Measurements from ENCODE around the gene CIAO2B.

CIAO2B gene

GRCh38 chr16:66950971-66951790 lies 17.0 kb upstream of the CIAO2B start:
- no peak for TF ChIP-seq CTCF (IDR thresholded peaks at IDR 0.05; ENCODE audit: unreplicated experiment in 3 of 3)
- H3K4me1 Mint-ChIP-seq: no peaks in the 10 kb centered on the region
- H3K36me3 Mint-ChIP-seq (ENCODE audit: low read depth): peaks cover 3% of the 10 kb centered on the region
- no peak overlapping the region for H3K4me3 Mint-ChIP-seq
- peaks cover 15% of the 10 kb centered on the region for H3K27me3 Mint-ChIP-seq (ENCODE audit: low read depth)
- H3K9me3 Mint-ChIP-seq: peaks cover 7% of the 10 kb centered on the region
- no peak overlapping the region for H3K27ac Mint-ChIP-seq

GRCh38 chr16:66950437-66950836 lies 16.2 kb upstream of the CIAO2B start:
- H3K4me3 Mint-ChIP-seq: no peak overlapping the region
- no peaks in the 10 kb centered on the region for H3K4me1 Mint-ChIP-seq
- peaks cover 7% of the 10 kb centered on the region for H3K9me3 Mint-ChIP-seq
- H3K36me3 Mint-ChIP-seq (ENCODE audit: low read depth): peaks cover 3% of the 10 kb centered on the region
- no peak for TF ChIP-seq CTCF (IDR thresholded peaks at IDR 0.05; ENCODE audit: unreplicated experiment in 3 of 3)
- no peak overlapping the region for H3K27ac Mint-ChIP-seq
- H3K27me3 Mint-ChIP-seq (ENCODE audit: low read depth): peaks cover 12% of the 10 kb centered on the region

- no peak overlapping the region for H3K27ac Mint-ChIP-seq
These were observed 15.3 kb upstream of the CIAO2B start for GRCh38 chr16:66949472-66949871.

GRCh38 chr16:66948837-66949225 lies 14.6 kb upstream of the CIAO2B start:
- no peaks in the 10 kb centered on the region for H3K4me1 Mint-ChIP-seq
- H3K4me3 Mint-ChIP-seq: no peak overlapping the region
- peaks cover 4% of the 10 kb centered on the region for H3K27me3 Mint-ChIP-seq (ENCODE audit: low read depth)
- TF ChIP-seq CTCF (IDR thresholded peaks at IDR 0.05; ENCODE audit: unreplicated experiment in 3 of 3): no peak
- no peak overlapping the region for H3K27ac Mint-ChIP-seq
- H3K9me3 Mint-ChIP-seq: peaks cover 7% of the 10 kb centered on the region
- peaks cover 7% of the 10 kb centered on the region for H3K36me3 Mint-ChIP-seq (ENCODE audit: low read depth)

More at GRCh38 chr16:66949472-66949871, 15.3 kb upstream of the CIAO2B start:
- H3K9me3 Mint-ChIP-seq: peaks cover 7% of the 10 kb centered on the region
- H3K27me3 Mint-ChIP-seq (ENCODE audit: low read depth): peaks cover 8% of the 10 kb centered on the region
- H3K4me3 Mint-ChIP-seq: no peak overlapping the region
- TF ChIP-seq CTCF (IDR thresholded peaks at IDR 0.05; ENCODE audit: unreplicated experiment in 3 of 3): no peak
- H3K36me3 Mint-ChIP-seq (ENCODE audit: low read depth): peaks cover 3% of the 10 kb centered on the region
- no peaks in the 10 kb centered on the region for H3K4me1 Mint-ChIP-seq

GRCh38 chr16:66948134-66948836 lies 14.1 kb upstream of the CIAO2B start:
- Mint-ChIP-seq H3K36me3 (ENCODE audit: low read depth) (peaks cover 10% of the 10 kb centered on the region), H3K4me1 (no peaks in the 10 kb centered on the region), H3K4me3 (no peak overlapping the region), H3K27ac (no peak overlapping the region), H3K27me3 (ENCODE audit: low read depth) (peaks cover 3% of the 10 kb centered on the region), H3K9me3 (peaks cover 7% of the 10 kb centered on the region)
- TF ChIP-seq CTCF (IDR thresholded peaks at IDR 0.05; ENCODE audit: unreplicated experiment in 3 of 3): no peak
